Neural progenitor cell (in vitro differentiated cells): ENCODE results near the gene CAV2.

ENCODE experiments used
- CTCF ChIP-seq: fragments of 200-600 bp; sonication (generic); IDR thresholded peaks from 2 replicates; pipeline ENCODE4 v1.5.1; 2017; ENCODE audit warnings: antibody characterized with exemption, mild to moderate bottlenecking
- EZH2 ChIP-seq: fragments of 200-600 bp; sonication (generic); IDR thresholded peaks from 2 replicates; pipeline ENCODE4 v1.6.1; 2017; ENCODE audit warnings: antibody characterized with exemption, mild to moderate bottlenecking, moderate library complexity
- EZH2phosphoT487 ChIP-seq: fragments of 200-600 bp; sonication (generic); IDR thresholded peaks from 2 replicates; pipeline ENCODE4 v1.6.1; 2017; ENCODE audit warnings: antibody characterized with exemption

- TF ChIP-seq CTCF (no peak), EZH2 (no peak), EZH2phosphoT487 (no peak)
These were observed 12.3 kb downstream of the CAV2 start for GRCh38 chr7:116511552-116512519.
